Right atrium auricular region (tissue), 2 donors: ENCODE results near the gene INVS. TPM values are rescaled to one million over a fixed set of nuclear protein-coding genes. Genes with fewer than 3 reads are reported as not detected.

Source experiments
- DNase-seq: peaks from one replicate; pipeline ENCODE4 v3.0.0-alpha.2; 2019; ENCODE audit warnings: low spot score
- H3K27ac ChIP-seq, 2 donors: fragments of 200-600 bp; sonication (generic); 1 replicate in 1 of 2; 2 replicates in 1 of 2; pipeline ENCODE4 v1.5.1; 2016 to 2019
- H3K27me3 ChIP-seq, 2 donors: fragments of 200-600 bp; sonication (generic); one replicate each; pipeline versions ENCODE4 v1.5.1 to v1.6.0; 2017 to 2019
- H3K36me3 ChIP-seq: fragments of 200-600 bp; sonication (generic); one replicate; pipeline ENCODE4 v1.5.1; 2016
- H3K4me1 ChIP-seq, 2 donors: fragments of 200-600 bp; sonication (generic); one replicate each; pipeline versions ENCODE4 v1.5.1 to v1.6.0; 2017 to 2019
- H3K4me3 ChIP-seq, 2 donors: fragments of 200-600 bp; sonication (generic); 1 replicate in 1 of 2; 2 replicates in 1 of 2; pipeline ENCODE4 v1.5.1; 2017 to 2019; ENCODE audit warnings: mild to moderate bottlenecking in 1 of 2, moderate library complexity in 1 of 2
- H3K9me3 ChIP-seq, 2 donors: fragments of 200-600 bp; sonication (generic); one replicate each; pipeline ENCODE4 v1.5.1; 2019
- CTCF ChIP-seq, 2 donors: fragments of 200-600 bp; sonication (generic); IDR thresholded peaks; one replicate each; pipeline ENCODE4 v1.5.1; 2019; ENCODE audit warnings: antibody characterized with exemption in 2 of 2
- total RNA-seq, 2 donors: library from RNA; depleted of rRNA; stranded (reverse); fragments of >200 nt; gene quantifications; one replicate each; pipeline ENCODE4 v1.1.0, GENCODE V29; 2016

INVS gene
- total RNA-seq, 2 donors from 2014 or later, result 7.8 to 10.1 TPM

- Histone ChIP-seq H3K4me1 (no peaks in the 10 kb centered on the region), H3K9me3 (no peaks in the 10 kb centered on the region), H3K27ac (no peak overlapping the region), H3K36me3 (peaks cover 61% of the 10 kb centered on the region), H3K4me3 (no peak overlapping the region), H3K27me3 (no peaks in the 10 kb centered on the region)
- no peak for DNase-seq
- no peak for TF ChIP-seq CTCF (IDR thresholded peaks at IDR 0.05)
These were observed 197.4 kb downstream of the INVS start for GRCh38 chr9:100296407-100296806.

- Histone ChIP-seq H3K4me1 (no peaks in the 10 kb centered on the region), H3K27me3 (no peaks in the 10 kb centered on the region), H3K27ac (no peak overlapping the region), H3K36me3 (peaks cover 55% of the 10 kb centered on the region), H3K9me3 (no peaks in the 10 kb centered on the region), H3K4me3 (no peak overlapping the region)
- no peak for TF ChIP-seq CTCF (IDR thresholded peaks at IDR 0.05)
- DNase-seq, result no peak
These were observed 199.3 kb downstream of the INVS start for GRCh38 chr9:100298378-100298777.

- H3K9me3 ChIP-seq, result no peaks in the 10 kb centered on the region
- H3K27me3 ChIP-seq, result no peaks in the 10 kb centered on the region
- H3K27ac ChIP-seq, result no peak overlapping the region
- DNase-seq, result no peak
- no peaks in the 10 kb centered on the region for H3K4me1 ChIP-seq
- H3K36me3 ChIP-seq, result peaks cover 29% of the 10 kb centered on the region
- no peak overlapping the region for H3K4me3 ChIP-seq
- no peak for TF ChIP-seq CTCF (IDR thresholded peaks at IDR 0.05)
These were observed 204.7 kb downstream of the INVS start for GRCh38 chr9:100303747-100304146.

- Histone ChIP-seq H3K27ac (no peak overlapping the region), H3K27me3 (no peaks in the 10 kb centered on the region), H3K9me3 (no peaks in the 10 kb centered on the region), H3K36me3 (peaks cover 25% of the 10 kb centered on the region), H3K4me1 (no peaks in the 10 kb centered on the region), H3K4me3 (no peak overlapping the region)
- DNase-seq, result no peak
- TF ChIP-seq CTCF (IDR thresholded peaks at IDR 0.05), result no peak
These were observed 207.2 kb downstream of the INVS start for GRCh38 chr9:100306283-100306682.

GRCh38 chr9:100307080-100307479, 208.0 kb downstream of the INVS start:
- peaks cover 17% of the 10 kb centered on the region for H3K36me3 ChIP-seq
- H3K4me3 ChIP-seq, result no peak overlapping the region
- TF ChIP-seq CTCF (IDR thresholded peaks at IDR 0.05), result no peak
- no peaks in the 10 kb centered on the region for H3K27me3 ChIP-seq
- no peak for DNase-seq
- H3K27ac ChIP-seq, result no peak overlapping the region
- H3K4me1 ChIP-seq, result no peaks in the 10 kb centered on the region
- H3K9me3 ChIP-seq, result no peaks in the 10 kb centered on the region

GRCh38 chr9:100308965-100309564, 210.0 kb downstream of the INVS start:
- H3K27me3 ChIP-seq, result no peaks in the 10 kb centered on the region
- no peak for TF ChIP-seq CTCF (IDR thresholded peaks at IDR 0.05)
- H3K4me3 ChIP-seq, result no peak overlapping the region
- no peaks in the 10 kb centered on the region for H3K4me1 ChIP-seq
- no peak for DNase-seq
- no peaks in the 10 kb centered on the region for H3K9me3 ChIP-seq
- no peak overlapping the region for H3K27ac ChIP-seq
- peaks cover 10% of the 10 kb centered on the region for H3K36me3 ChIP-seq
